Measurements from ENCODE around the gene SPATA6L.

GRCh38 chr9:4642351-4642750, 23.9 kb downstream of the SPATA6L start:
- TF ChIP-seq CTCF (conservative IDR thresholded peaks at IDR 0.05) (no peak), ZFX (IDR thresholded peaks at IDR 0.05) (no peak)

Measured in C4-2B (cell line).